GM06990 (cell line): ENCODE measurements around the gene GPD2.

ENCODE experiments used
- DNase-seq: peaks from one replicate; pipeline ENCODE4 v3.0.0-alpha.2; 2011; ENCODE audit not compliant: insufficient read length; ENCODE audit errors: extremely low read depth
- H3K27me3 ChIP-seq: replicated peaks from 2 replicates; pipeline ENCODE4 v1.6.0; 2011; ENCODE audit warnings: low read length; ENCODE audit not compliant: control insufficient read depth, insufficient read depth
- H3K36me3 ChIP-seq: 2 replicates; pipeline ENCODE4 v1.5.1; 2011; ENCODE audit warnings: low read length; ENCODE audit not compliant: control insufficient read depth, insufficient read depth
- H3K4me3 ChIP-seq: replicated peaks from 2 replicates; pipeline ENCODE4 v1.5.1; 2011; ENCODE audit warnings: low read depth, mild to moderate bottlenecking, control low read depth, low read length
- CTCF ChIP-seq: IDR thresholded peaks from 2 replicates; pipeline ENCODE4 v1.5.1; 2011; ENCODE audit warnings: low read length, control low read depth, mild to moderate bottlenecking, inconsistent platforms; ENCODE audit not compliant: insufficient read depth, poor library complexity, severe bottlenecking

The GPD2 gene

GRCh38 chr2:156561326-156561725 lies 125.1 kb downstream of the GPD2 start:
- no peak for TF ChIP-seq CTCF
- Histone ChIP-seq H3K36me3 (no peaks in the 10 kb centered on the region), H3K4me3 (no peak overlapping the region), H3K27me3 (no peaks in the 10 kb centered on the region)
- DNase-seq = no peak

DNA sequence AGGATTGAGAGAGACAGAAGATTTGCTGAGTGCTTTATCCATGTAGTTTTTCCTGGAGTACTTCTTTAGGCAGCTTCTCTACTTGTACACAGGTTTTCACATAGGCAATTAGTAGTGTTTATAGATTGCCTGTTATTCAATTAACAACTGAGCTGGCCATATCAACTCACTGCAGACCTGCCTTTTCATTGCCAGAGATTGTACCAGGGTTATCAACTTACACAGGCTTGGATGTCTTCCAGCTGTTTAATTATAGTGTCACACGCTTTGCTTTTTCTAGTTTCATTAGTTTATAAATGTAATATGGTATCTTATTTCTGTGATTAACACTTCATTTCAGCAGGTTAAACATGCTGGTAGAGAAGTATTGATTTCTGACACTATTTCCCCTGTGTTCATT lies 125.9 kb downstream of the GPD2 start:
- Histone ChIP-seq H3K4me3 (no peak overlapping the region), H3K27me3 (no peaks in the 10 kb centered on the region), H3K36me3 (no peaks in the 10 kb centered on the region)
- DNase-seq = no peak
- TF ChIP-seq CTCF = no peak

DNA sequence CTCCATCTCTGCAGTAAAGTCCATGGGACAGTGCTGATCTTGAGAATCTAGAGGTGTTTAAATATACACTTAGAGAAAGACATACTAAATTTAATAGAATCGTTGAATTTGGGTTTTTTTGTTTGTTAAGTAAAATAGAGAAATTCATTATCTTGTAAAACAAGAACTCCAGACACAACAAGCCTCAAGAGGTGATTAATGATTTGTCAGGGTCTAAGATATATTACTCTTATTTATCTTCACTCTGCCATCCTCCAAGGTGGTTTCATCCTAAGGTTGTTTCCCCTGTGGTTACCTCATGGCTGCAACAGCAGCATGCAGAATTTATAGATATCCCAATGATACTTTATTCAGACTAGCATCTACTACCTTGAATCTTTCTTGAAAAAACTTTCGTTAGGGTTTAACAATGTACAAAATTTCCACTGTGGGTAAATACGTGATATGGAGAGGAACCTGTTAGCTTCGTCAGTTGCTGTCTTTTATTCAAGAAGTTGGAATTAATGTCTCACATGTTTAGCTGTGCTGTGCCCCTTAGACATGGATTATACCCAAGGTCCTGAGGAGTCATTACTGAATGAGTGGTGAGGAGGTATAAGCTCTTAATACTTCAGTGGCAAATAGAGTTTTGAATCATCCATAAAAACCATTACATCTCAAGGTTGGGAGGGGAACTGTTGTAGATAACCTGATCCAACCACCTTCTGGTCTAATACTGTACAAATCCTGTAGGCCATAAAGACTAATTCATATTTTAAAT lies 128.0 kb downstream of the GPD2 start:
- DNase-seq = no peak
- no peaks in the 10 kb centered on the region for H3K27me3 ChIP-seq
- TF ChIP-seq CTCF = no peak
- H3K4me3 ChIP-seq = no peak overlapping the region
- no peaks in the 10 kb centered on the region for H3K36me3 ChIP-seq

DNA sequence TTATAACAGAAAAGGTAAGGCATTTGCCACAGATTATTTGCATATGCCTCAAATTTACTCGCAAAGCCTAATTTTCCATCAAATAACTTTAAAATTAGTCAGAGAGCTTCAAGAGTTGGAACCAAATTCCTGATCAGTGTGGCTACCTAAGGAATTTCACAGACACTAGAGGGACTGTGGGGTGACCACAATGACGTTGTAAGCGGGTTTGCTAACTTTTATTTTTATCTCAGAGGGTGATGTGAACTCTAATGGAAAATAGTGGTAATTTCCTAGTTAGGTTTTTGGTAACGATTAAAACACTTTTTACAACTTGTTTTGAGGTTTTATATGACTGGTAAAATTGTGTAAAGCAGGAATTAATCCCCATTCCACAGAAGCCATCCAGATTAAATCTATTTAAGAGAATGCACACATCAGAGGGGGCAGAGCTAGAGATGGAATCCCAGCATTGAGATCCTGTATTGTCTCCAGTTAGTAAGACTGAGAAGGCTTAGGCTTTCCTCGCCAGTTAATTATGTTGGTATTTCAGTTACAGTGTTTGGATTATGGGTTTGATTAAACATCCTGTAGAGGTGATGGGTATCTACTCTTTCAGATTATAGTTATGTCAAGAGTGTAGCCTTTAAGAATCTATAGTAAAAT lies 129.0 kb downstream of the GPD2 start:
- TF ChIP-seq CTCF = no peak
- H3K36me3 ChIP-seq = no peaks in the 10 kb centered on the region
- no peaks in the 10 kb centered on the region for H3K27me3 ChIP-seq
- H3K4me3 ChIP-seq = no peak overlapping the region
- DNase-seq = no peak

DNA sequence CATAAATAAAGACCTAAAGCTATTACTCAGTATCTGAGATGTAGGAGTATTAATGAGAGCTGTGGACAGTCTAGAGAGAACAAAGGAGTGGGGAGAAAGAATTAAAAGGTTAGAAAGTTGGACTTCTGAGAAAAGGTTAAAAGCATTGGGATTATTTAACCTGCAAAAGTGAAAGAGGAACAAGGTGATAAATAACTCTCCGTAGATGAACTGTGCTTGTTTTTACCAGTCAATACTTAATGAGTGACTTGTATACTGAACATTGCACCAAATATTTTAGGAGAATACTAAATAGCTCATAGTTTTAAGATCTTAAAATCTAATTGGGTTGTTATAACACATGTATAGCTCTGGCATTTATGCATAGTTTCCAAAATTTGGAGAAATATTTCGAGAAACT lies 137.5 kb downstream of the GPD2 start:
- Histone ChIP-seq H3K27me3 (no peaks in the 10 kb centered on the region), H3K36me3 (no peaks in the 10 kb centered on the region), H3K4me3 (no peak overlapping the region)
- DNase-seq = peak; percentile 7
- no peak for TF ChIP-seq CTCF

GRCh38 chr2:156574112-156574511 lies 137.9 kb downstream of the GPD2 start:
- no peak overlapping the region for H3K4me3 ChIP-seq
- TF ChIP-seq CTCF = no peak
- no peak for DNase-seq
- no peaks in the 10 kb centered on the region for H3K36me3 ChIP-seq
- no peaks in the 10 kb centered on the region for H3K27me3 ChIP-seq
